ENCODE data around the gene SMARCD2. TPM values are rescaled to one million over a fixed set of nuclear protein-coding genes. Genes with fewer than 3 reads are reported as not detected.

SMARCD2 gene
- polyA plus RNA-seq, 1 donor from 2014 or later, result 33.2 TPM

GRCh38 chr17:63831505-63831904 lies 11.0 kb downstream of the SMARCD2 start:
- no peaks in the 10 kb centered on the region for H3K9me2 ChIP-seq (ENCODE audit: insufficient read depth, low read length)
- H3K27ac ChIP-seq (ENCODE audit: low read length), result no peak overlapping the region
- peaks cover 21% of the 10 kb centered on the region for H3K79me2 ChIP-seq (replicated peaks; ENCODE audit: insufficient read depth, low read length)
- no peaks in the 10 kb centered on the region for H3K9me3 ChIP-seq (ENCODE audit: low read length)
- TF ChIP-seq EZH2 (IDR thresholded peaks at IDR 0.05; ENCODE audit: borderline replicate concordance, insufficient read depth, low read length, poor library complexity, severe bottlenecking), result no peak
- TF ChIP-seq POLR2AphosphoS5 (IDR thresholded peaks at IDR 0.05), result no peak
- no peak for TF ChIP-seq TAF1 (IDR thresholded peaks at IDR 0.05; ENCODE audit: low read depth)
- TF ChIP-seq SMC3 (conservative IDR thresholded peaks at IDR 0.05; ENCODE audit: poor library complexity), result no peak
- TF ChIP-seq RAD21 (conservative IDR thresholded peaks at IDR 0.05), result no peak
- no peak for TF ChIP-seq CTCF (IDR thresholded peaks at IDR 0.05; ENCODE audit: poor library complexity, severe bottlenecking)
- no peak for TF ChIP-seq EP300 (conservative IDR thresholded peaks at IDR 0.05; ENCODE audit: poor library complexity, severe bottlenecking)
- no peak for TF ChIP-seq REST (IDR thresholded peaks at IDR 0.05; ENCODE audit: borderline replicate concordance)
- TF ChIP-seq MXI1 (conservative IDR thresholded peaks at IDR 0.05; ENCODE audit: poor library complexity, severe bottlenecking), result no peak
- H3K4me3 ChIP-seq (ENCODE audit: low read length), result no peak overlapping the region
- no peaks in the 10 kb centered on the region for H4K20me1 ChIP-seq (ENCODE audit: insufficient read depth)
- H3K27me3 ChIP-seq (ENCODE audit: insufficient read depth, low read depth, low read length), result no peaks in the 10 kb centered on the region
- no peaks in the 10 kb centered on the region for H3K36me3 ChIP-seq (ENCODE audit: insufficient read depth, low read length)
- no peak overlapping the region for H3K9ac ChIP-seq (ENCODE audit: low read length)
- H3F3A ChIP-seq (ENCODE audit: insufficient read depth, low read length, poor library complexity, severe bottlenecking), result peaks cover 4% of the 10 kb centered on the region
- no peak overlapping the region for H3K4me2 ChIP-seq (ENCODE audit: low read length)
- no peak overlapping the region for H2AFZ ChIP-seq (ENCODE audit: low read depth, low read length)

- Histone ChIP-seq H3F3A (ENCODE audit: insufficient read depth, low read length, poor library complexity, severe bottlenecking) (peaks cover 4% of the 10 kb centered on the region), H4K20me1 (ENCODE audit: insufficient read depth) (no peaks in the 10 kb centered on the region), H3K79me2 (replicated peaks; ENCODE audit: insufficient read depth, low read length) (peaks cover 21% of the 10 kb centered on the region), H2AFZ (ENCODE audit: low read depth, low read length) (no peak overlapping the region), H3K9me3 (ENCODE audit: low read length) (no peaks in the 10 kb centered on the region), H3K27ac (ENCODE audit: low read length) (no peak overlapping the region), H3K9me2 (ENCODE audit: insufficient read depth, low read length) (no peaks in the 10 kb centered on the region), H3K36me3 (ENCODE audit: insufficient read depth, low read length) (no peaks in the 10 kb centered on the region), H3K4me2 (ENCODE audit: low read length) (no peak overlapping the region), H3K4me3 (ENCODE audit: low read length) (no peak overlapping the region), H3K27me3 (ENCODE audit: insufficient read depth, low read depth, low read length) (no peaks in the 10 kb centered on the region), H3K9ac (ENCODE audit: low read length) (no peak overlapping the region)
- TF ChIP-seq POLR2AphosphoS5 (IDR thresholded peaks at IDR 0.05), result no peak
Observed at GRCh38 chr17:63830904-63831491, 11.5 kb downstream of the SMARCD2 start.

All from neural cell (in vitro differentiated cells).